H9 (cell line): ENCODE results near the gene GPR180. TPM values are rescaled to one million over a fixed set of nuclear protein-coding genes. Genes with fewer than 3 reads are reported as not detected.

ENCODE experiments used
- DNase-seq: peaks from one replicate; pipeline ENCODE4 v3.0.0-alpha.2; 2017
- H2AFZ ChIP-seq: one replicate; pipeline ENCODE4 v1.6.1; 2013; ENCODE audit warnings: mild to moderate bottlenecking, low read length, control low read depth, moderate library complexity
- H2AK5ac ChIP-seq: 2 replicates; pipeline ENCODE4 v1.6.1; 2013; ENCODE audit warnings: low read length, control low read depth, mixed read lengths; ENCODE audit not compliant: insufficient read length
- H2BK120ac ChIP-seq: one replicate; pipeline ENCODE4 v1.6.1; 2013; ENCODE audit warnings: low read depth, mild to moderate bottlenecking, low read length, control low read depth, inconsistent platforms; ENCODE audit not compliant: poor library complexity, severe bottlenecking
- H2BK12ac ChIP-seq: 2 replicates; pipeline ENCODE4 v1.6.1; 2013; ENCODE audit warnings: low read length, control low read depth, mixed read lengths, low read depth; ENCODE audit not compliant: insufficient read length
- H2BK15ac ChIP-seq: 2 replicates; pipeline ENCODE4 v1.6.1; 2013; ENCODE audit warnings: low read depth, low read length, control low read depth
- H2BK20ac ChIP-seq: one replicate; pipeline ENCODE4 v1.6.1; 2013; ENCODE audit warnings: low read depth, mild to moderate bottlenecking, low read length, control low read depth, inconsistent platforms; ENCODE audit not compliant: poor library complexity, severe bottlenecking
- H2BK5ac ChIP-seq: 2 replicates; pipeline ENCODE4 v1.6.1; 2013; ENCODE audit warnings: low read length, control low read depth, mixed read lengths; ENCODE audit not compliant: insufficient read length
- H3K14ac ChIP-seq: 2 replicates; pipeline ENCODE4 v1.6.1; 2013; ENCODE audit warnings: low read length, control low read depth; ENCODE audit not compliant: insufficient read depth
- H3K18ac ChIP-seq: 2 replicates; pipeline ENCODE4 v1.6.1; 2013; ENCODE audit warnings: low read depth, mild to moderate bottlenecking, mixed read lengths, low read length, control low read depth; ENCODE audit not compliant: insufficient read length
- H3K23ac ChIP-seq: 2 replicates; pipeline ENCODE4 v1.6.1; 2013; ENCODE audit warnings: low read length, control low read depth, mixed read lengths, low read depth; ENCODE audit not compliant: insufficient read length
- H3K23me2 ChIP-seq: 2 replicates; pipeline ENCODE4 v1.6.1; 2013; ENCODE audit warnings: low read depth, mild to moderate bottlenecking, mixed read lengths, low read length, control low read depth; ENCODE audit not compliant: insufficient read length, poor library complexity, severe bottlenecking
- H3K27ac ChIP-seq: 2 replicates; pipeline ENCODE4 v1.5.1; 2013; ENCODE audit warnings: low read length, control low read depth, mixed read lengths, low read depth; ENCODE audit not compliant: insufficient read length
- H3K27me3 ChIP-seq: 2 replicates; pipeline ENCODE4 v1.6.1; 2013; ENCODE audit warnings: low read length, control low read depth, inconsistent platforms; ENCODE audit not compliant: insufficient read depth
- H3K4ac ChIP-seq: 2 replicates; pipeline ENCODE4 v1.6.1; 2013; ENCODE audit warnings: low read depth, mild to moderate bottlenecking, control low read depth, inconsistent platforms, low read length, moderate library complexity
- H3K4me1 ChIP-seq: 2 replicates; pipeline ENCODE4 v1.6.1; 2013; ENCODE audit warnings: low read length, control low read depth, inconsistent platforms; ENCODE audit not compliant: insufficient read depth
- H3K4me2 ChIP-seq: 2 replicates; pipeline ENCODE4 v1.6.1; 2013; ENCODE audit warnings: low read length, control low read depth, mixed read lengths; ENCODE audit not compliant: insufficient read length, insufficient read depth
- H3K56ac ChIP-seq: 2 replicates; pipeline ENCODE4 v1.6.1; 2013; ENCODE audit warnings: low read depth, mild to moderate bottlenecking, mixed read lengths, low read length, control low read depth; ENCODE audit not compliant: insufficient read length
- H3K79me1 ChIP-seq: 2 replicates; pipeline ENCODE4 v1.6.1; 2013; ENCODE audit warnings: low read depth, mild to moderate bottlenecking, moderate library complexity, low read length, control low read depth, inconsistent platforms; ENCODE audit not compliant: insufficient read depth, poor library complexity, severe bottlenecking
- H3K79me2 ChIP-seq: 2 replicates; pipeline ENCODE4 v1.6.1; 2013; ENCODE audit warnings: low read length, control low read depth, inconsistent platforms; ENCODE audit not compliant: insufficient read depth
- H3K9ac ChIP-seq: 2 replicates; pipeline ENCODE4 v1.6.1; 2013; ENCODE audit warnings: low read length, control low read depth, mixed read lengths; ENCODE audit not compliant: insufficient read length; ENCODE audit errors: extremely low read depth
- H3K9me3 ChIP-seq: one replicate; pipeline ENCODE4 v1.6.1; 2013; ENCODE audit warnings: low read depth, low read length, inconsistent platforms; ENCODE audit not compliant: control insufficient read depth
- H3T11ph ChIP-seq: one replicate; pipeline ENCODE4 v1.6.1; 2013; ENCODE audit warnings: mild to moderate bottlenecking, low read length, control low read depth, inconsistent platforms
- H4K20me1 ChIP-seq: one replicate; pipeline ENCODE4 v1.6.1; 2013; ENCODE audit not compliant: control insufficient read depth, insufficient read length, insufficient read depth
- H4K5ac ChIP-seq: 2 replicates; pipeline ENCODE4 v1.6.1; 2013; ENCODE audit warnings: low read depth, mild to moderate bottlenecking, mixed read lengths, low read length, control low read depth; ENCODE audit not compliant: insufficient read length
- H4K8ac ChIP-seq: replicated peaks from 2 replicates; pipeline ENCODE4 v1.6.1; 2013; ENCODE audit warnings: low read length, control low read depth, mixed read lengths, low read depth; ENCODE audit not compliant: insufficient read length
- H4K91ac ChIP-seq: 2 replicates; pipeline ENCODE4 v1.6.1; 2013; ENCODE audit warnings: low read depth, mild to moderate bottlenecking, moderate library complexity, mixed read lengths, low read length, control low read depth; ENCODE audit not compliant: insufficient read length
- H3K27ac Mint-ChIP-seq, 3 experiments: 2 replicates in 2 of 3; 3 replicates in 1 of 3; pipeline ENCODE4 v1.8.0; 2020 to 2021; ENCODE audit warnings: mixed read lengths in 3 of 3, mild to moderate bottlenecking in 1 of 3, moderate library complexity in 1 of 3
- H3K27me3 Mint-ChIP-seq: 2 replicates; pipeline ENCODE4 v1.8.0; 2021; ENCODE audit warnings: low read depth, mild to moderate bottlenecking, moderate library complexity, mixed read lengths
- H3K36me3 Mint-ChIP-seq, 3 experiments: 2 replicates in 2 of 3; 3 replicates in 1 of 3; pipeline ENCODE4 v1.8.0; 2020 to 2021; ENCODE audit warnings: low read depth in 3 of 3, mixed read lengths in 3 of 3; ENCODE audit not compliant: insufficient read depth in 1 of 3
- H3K4me1 Mint-ChIP-seq, 2 experiments: 2 replicates each; pipeline ENCODE4 v1.8.0; 2020; ENCODE audit warnings: mixed read lengths in 2 of 2
- H3K4me3 Mint-ChIP-seq, 2 experiments: 2 replicates in 1 of 2; 3 replicates in 1 of 2; pipeline ENCODE4 v1.8.0; 2020 to 2021; ENCODE audit warnings: mild to moderate bottlenecking in 2 of 2, mixed read lengths in 2 of 2, moderate library complexity in 1 of 2
- H3K9me3 Mint-ChIP-seq, 2 experiments: 2 replicates in 1 of 2; 3 replicates in 1 of 2; pipeline ENCODE4 v1.8.0; 2020; ENCODE audit warnings: mild to moderate bottlenecking in 2 of 2, mixed read lengths in 2 of 2, moderate library complexity in 1 of 2
- WGBS: extraction: QIAGEN DNeasy Blood & Tissue Kit; methylation state at CpG from one replicate; pipeline ENCODE4 v1.1.7; 2013; ENCODE audit warnings: missing lambda C conversion rate, low lambda C conversion rate, mixed read lengths; ENCODE audit not compliant: insufficient read length; ENCODE audit errors: extremely low coverage; 5-methylcytosine and 5-hydroxymethylcytosine counted together
- total RNA-seq: library from RNA; stranded (reverse); gene quantifications from 2 replicates; pipeline ENCODE4 v1.2.1, GENCODE V29; 2021
- TF ChIP-seq, protein P1 (sequence below): fragments of 200-600 bp; sonication (generic); conservative IDR thresholded peaks from 3 replicates; pipeline ENCODE4 v1.8.0; 2021; ENCODE audit warnings: antibody characterized with exemption, mild to moderate bottlenecking

GPR180 gene
- total RNA-seq, 1 experiment from 2014 or later, result 5.1 TPM

DNA sequence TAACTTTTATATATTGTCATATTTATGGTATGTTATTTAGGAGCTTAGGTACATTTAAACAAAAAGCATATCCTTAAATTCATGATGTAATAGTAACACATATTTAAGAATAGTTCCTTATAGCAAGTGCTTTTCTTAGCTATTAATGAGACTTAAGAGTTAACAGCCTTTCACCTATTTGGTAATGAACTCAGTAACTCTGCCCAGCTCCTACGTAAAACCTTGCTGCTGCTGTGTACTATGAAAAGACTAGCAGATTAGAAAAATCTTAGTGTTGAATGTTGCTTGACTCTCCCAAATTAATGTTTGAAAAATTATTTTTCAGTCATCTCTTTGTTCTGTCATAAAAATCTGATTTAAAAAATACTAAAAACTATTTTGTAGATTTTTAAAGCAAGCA lies 6.9 kb downstream of the GPR180 start:
- Histone ChIP-seq H2AFZ (no peak overlapping the region), H3K56ac (no peak overlapping the region), H2BK120ac (no peak overlapping the region), H2BK5ac (no peak overlapping the region), H3K27me3 (no peaks in the 10 kb centered on the region), H4K8ac (no peak overlapping the region), H4K20me1 (no peaks in the 10 kb centered on the region), H3K4me2 (no peak overlapping the region), H3K18ac (no peak overlapping the region), H3K9me3 (no peaks in the 10 kb centered on the region), H2AK5ac (no peak overlapping the region), H3K79me1 (no peaks in the 10 kb centered on the region), H3K27ac (no peak overlapping the region), H2BK12ac (no peak overlapping the region), H3K4ac (no peak overlapping the region), H3K23me2 (no peaks in the 10 kb centered on the region), H4K91ac (no peak overlapping the region), H4K5ac (no peak overlapping the region), H3K14ac (no peak overlapping the region), H2BK20ac (no peak overlapping the region), H3K23ac (no peak overlapping the region), H3K79me2 (no peaks in the 10 kb centered on the region), H2BK15ac (no peak overlapping the region), H3T11ph (no peak overlapping the region), H3K9ac (no peak overlapping the region), H3K4me1 (no peaks in the 10 kb centered on the region)
- Mint-ChIP-seq H3K36me3 (peaks cover 15 to 45% (median 43%) of the 10 kb centered on the region in 3 experiments; a peak in 6 of 7 replicates), H3K27ac (no peak overlapping the region), H3K4me3 (no peak overlapping the region), H3K27me3 (no peaks in the 10 kb centered on the region), H3K9me3 (no peaks in the 10 kb centered on the region), H3K4me1 (peaks cover 2 to 3% of the 10 kb centered on the region in 2 experiments; a peak in 2 of 4 replicates)
- WGBS, result no CpG with 5 or more reads among the region's 1 CpG
- no peak for DNase-seq
- TF ChIP-seq, protein P1, sequence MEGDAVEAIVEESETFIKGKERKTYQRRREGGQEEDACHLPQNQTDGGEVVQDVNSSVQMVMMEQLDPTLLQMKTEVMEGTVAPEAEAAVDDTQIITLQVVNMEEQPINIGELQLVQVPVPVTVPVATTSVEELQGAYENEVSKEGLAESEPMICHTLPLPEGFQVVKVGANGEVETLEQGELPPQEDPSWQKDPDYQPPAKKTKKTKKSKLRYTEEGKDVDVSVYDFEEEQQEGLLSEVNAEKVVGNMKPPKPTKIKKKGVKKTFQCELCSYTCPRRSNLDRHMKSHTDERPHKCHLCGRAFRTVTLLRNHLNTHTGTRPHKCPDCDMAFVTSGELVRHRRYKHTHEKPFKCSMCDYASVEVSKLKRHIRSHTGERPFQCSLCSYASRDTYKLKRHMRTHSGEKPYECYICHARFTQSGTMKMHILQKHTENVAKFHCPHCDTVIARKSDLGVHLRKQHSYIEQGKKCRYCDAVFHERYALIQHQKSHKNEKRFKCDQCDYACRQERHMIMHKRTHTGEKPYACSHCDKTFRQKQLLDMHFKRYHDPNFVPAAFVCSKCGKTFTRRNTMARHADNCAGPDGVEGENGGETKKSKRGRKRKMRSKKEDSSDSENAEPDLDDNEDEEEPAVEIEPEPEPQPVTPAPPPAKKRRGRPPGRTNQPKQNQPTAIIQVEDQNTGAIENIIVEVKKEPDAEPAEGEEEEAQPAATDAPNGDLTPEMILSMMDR, result no peak
